Fibroblast of lung (primary cell): Measurements from ENCODE around the gene CIDEB. TPM values are rescaled to one million over a fixed set of nuclear protein-coding genes. Genes with fewer than 3 reads are reported as not detected.

ENCODE experiments used
- DNase-seq, 2 donors: peaks; one replicate each; pipeline versions ENCODE4 v3.0.0 to v3.0.0-alpha.2; 2010; ENCODE audit warnings: low read depth in 2 of 2
- H2AFZ ChIP-seq: 2 replicates; pipeline ENCODE4 v1.5.1; 2012; ENCODE audit warnings: low read length, control low read depth, inconsistent platforms
- H3K27ac ChIP-seq: 2 replicates; pipeline ENCODE4 v1.5.1; 2011; ENCODE audit warnings: low read length, control low read depth; ENCODE audit not compliant: insufficient read depth
- H3K27me3 ChIP-seq: 2 replicates; pipeline ENCODE4 v1.5.1; 2011; ENCODE audit warnings: mild to moderate bottlenecking, low read length; ENCODE audit not compliant: control insufficient read depth, insufficient read depth
- H3K36me3 ChIP-seq: 2 replicates; pipeline ENCODE4 v1.5.1; 2011; ENCODE audit warnings: low read length; ENCODE audit not compliant: control insufficient read depth, insufficient read depth
- H3K4me1 ChIP-seq: 2 replicates; pipeline ENCODE4 v1.5.1; 2011; ENCODE audit warnings: low read length; ENCODE audit not compliant: control insufficient read depth, insufficient read depth; ENCODE audit errors: extremely low read depth
- H3K4me2 ChIP-seq: 2 replicates; pipeline ENCODE4 v1.5.1; 2011; ENCODE audit warnings: low read length, control low read depth; ENCODE audit not compliant: insufficient read depth; ENCODE audit errors: extremely low read depth
- H3K4me3 ChIP-seq, 4 experiments: fragments of 200-600 bp in 1 of 4; sonication (generic) in 1 of 4; replicated peaks in 1 of 4; 2 replicates each; pipeline ENCODE4 v1.5.1; 2011 to 2016; ENCODE audit warnings: low read length in 4 of 4, low read depth in 3 of 4, mild to moderate bottlenecking in 3 of 4, control low read depth in 2 of 4, inconsistent platforms in 1 of 4, mixed read lengths in 1 of 4; ENCODE audit not compliant: insufficient read depth in 1 of 4; ENCODE audit errors: control extremely low read depth in 1 of 4
- H3K79me2 ChIP-seq: 2 replicates; pipeline ENCODE4 v1.5.1; 2012; ENCODE audit warnings: mild to moderate bottlenecking, low read length, inconsistent platforms; ENCODE audit not compliant: control insufficient read depth, insufficient read depth
- H3K9ac ChIP-seq: 2 replicates; pipeline ENCODE4 v1.5.1; 2011; ENCODE audit warnings: mild to moderate bottlenecking, low read length, control low read depth; ENCODE audit not compliant: insufficient read depth
- H3K9me3 ChIP-seq: 2 replicates; pipeline ENCODE4 v1.5.1; 2012; ENCODE audit warnings: low read depth, low read length; ENCODE audit not compliant: control insufficient read depth, insufficient read depth
- H4K20me1 ChIP-seq: 2 replicates; pipeline ENCODE4 v1.5.1; 2011; ENCODE audit warnings: low read length; ENCODE audit not compliant: control insufficient read depth, insufficient read depth; ENCODE audit errors: extremely low read depth
- EZH2 ChIP-seq: IDR thresholded peaks from 2 replicates; pipeline ENCODE4 v1.5.1; 2012; ENCODE audit warnings: low read length, control low read depth, mild to moderate bottlenecking; ENCODE audit errors: missing control alignments
- polyA plus RNA-seq, 2 donors: library from polyadenylated mRNA; depleted of rRNA in 1 of 2; stranded (reverse) in 1 of 2; unstranded in 1 of 2; fragments of >200 nt; gene quantifications; 2 replicates each; pipeline ENCODE4 v1.2.1, GENCODE V29; 2011 to 2012; ENCODE audit warnings: missing spikeins in 1 of 2
- total RNA-seq: library from RNA; depleted of rRNA; stranded (reverse); fragments of >200 nt; gene quantifications from 2 replicates; pipeline ENCODE4 v1.2.1, GENCODE V29; 2014
- TF ChIP-seq, protein P1 (sequence below), 2 donors: IDR thresholded peaks in 1 of 2; conservative IDR thresholded peaks in 1 of 2; 1 replicate in 1 of 2; 2 replicates in 1 of 2; pipeline ENCODE4 v1.5.1; 2011 to 2012; ENCODE audit warnings: low read length in 2 of 2, control low read depth in 1 of 2, inconsistent platforms in 1 of 2, low read depth in 1 of 2, mild to moderate bottlenecking in 1 of 2

Gene CIDEB
- total and polyA plus RNA-seq, 2 donors (not counting 1 experiment from before 2014, with no cell fraction given): 0.33 to 0.42 TPM

DNA sequence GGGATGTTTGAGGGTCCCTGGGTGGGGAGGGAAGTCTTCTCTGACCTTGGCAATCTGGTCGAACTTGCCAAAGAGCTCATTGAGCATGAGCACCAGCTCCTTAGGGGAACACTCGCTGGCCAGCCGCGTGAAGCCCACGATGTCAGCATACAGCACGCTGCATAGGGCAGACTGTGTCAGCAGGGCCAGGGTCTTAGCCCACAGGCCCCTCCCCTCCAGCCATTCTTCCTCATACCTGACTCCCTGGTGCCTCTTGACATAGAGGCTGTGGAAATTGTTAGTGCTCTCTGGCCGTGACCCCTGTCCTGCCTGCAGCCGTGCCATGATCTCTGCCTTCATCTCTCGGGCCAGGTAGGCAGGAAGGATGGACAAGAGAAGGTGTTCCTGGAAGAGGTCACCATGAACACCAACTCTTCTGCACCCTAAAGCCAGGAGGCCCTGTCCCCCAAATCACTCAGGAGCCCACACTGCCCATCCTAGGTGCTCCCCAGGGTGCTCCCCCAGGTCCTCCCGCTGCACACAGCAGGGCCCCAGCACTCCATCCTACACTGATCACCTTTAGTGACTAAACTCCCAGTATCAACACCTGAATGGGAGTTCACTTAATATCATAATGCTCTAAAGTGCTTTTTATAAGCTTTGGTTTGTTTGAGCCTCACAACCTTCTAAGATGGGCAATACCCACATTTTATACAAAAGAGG, 23.3 kb upstream of the CIDEB start:
- Histone ChIP-seq H3K9ac (no peak overlapping the region), H3K4me2 (no peak overlapping the region), H3K79me2 (no peaks in the 10 kb centered on the region), H3K27ac (no peak overlapping the region), H3K27me3 (peaks cover 21% of the 10 kb centered on the region), H3K4me3 (no peak overlapping the region), H2AFZ (no peak overlapping the region), H3K36me3 (no peaks in the 10 kb centered on the region), H3K4me1 (peaks cover 2% of the 10 kb centered on the region), H3K9me3 (no peaks in the 10 kb centered on the region), H4K20me1 (no peaks in the 10 kb centered on the region)
- no peak for DNase-seq
- no peak for TF ChIP-seq EZH2
- TF ChIP-seq, protein P1, sequence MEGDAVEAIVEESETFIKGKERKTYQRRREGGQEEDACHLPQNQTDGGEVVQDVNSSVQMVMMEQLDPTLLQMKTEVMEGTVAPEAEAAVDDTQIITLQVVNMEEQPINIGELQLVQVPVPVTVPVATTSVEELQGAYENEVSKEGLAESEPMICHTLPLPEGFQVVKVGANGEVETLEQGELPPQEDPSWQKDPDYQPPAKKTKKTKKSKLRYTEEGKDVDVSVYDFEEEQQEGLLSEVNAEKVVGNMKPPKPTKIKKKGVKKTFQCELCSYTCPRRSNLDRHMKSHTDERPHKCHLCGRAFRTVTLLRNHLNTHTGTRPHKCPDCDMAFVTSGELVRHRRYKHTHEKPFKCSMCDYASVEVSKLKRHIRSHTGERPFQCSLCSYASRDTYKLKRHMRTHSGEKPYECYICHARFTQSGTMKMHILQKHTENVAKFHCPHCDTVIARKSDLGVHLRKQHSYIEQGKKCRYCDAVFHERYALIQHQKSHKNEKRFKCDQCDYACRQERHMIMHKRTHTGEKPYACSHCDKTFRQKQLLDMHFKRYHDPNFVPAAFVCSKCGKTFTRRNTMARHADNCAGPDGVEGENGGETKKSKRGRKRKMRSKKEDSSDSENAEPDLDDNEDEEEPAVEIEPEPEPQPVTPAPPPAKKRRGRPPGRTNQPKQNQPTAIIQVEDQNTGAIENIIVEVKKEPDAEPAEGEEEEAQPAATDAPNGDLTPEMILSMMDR (conservative IDR thresholded peaks at IDR 0.05 in 1 of 2, IDR thresholded peaks at IDR 0.05 in 1 of 2; ENCODE audit: low read depth in 1 of 2, low read length in 2 of 2): no peak

DNA sequence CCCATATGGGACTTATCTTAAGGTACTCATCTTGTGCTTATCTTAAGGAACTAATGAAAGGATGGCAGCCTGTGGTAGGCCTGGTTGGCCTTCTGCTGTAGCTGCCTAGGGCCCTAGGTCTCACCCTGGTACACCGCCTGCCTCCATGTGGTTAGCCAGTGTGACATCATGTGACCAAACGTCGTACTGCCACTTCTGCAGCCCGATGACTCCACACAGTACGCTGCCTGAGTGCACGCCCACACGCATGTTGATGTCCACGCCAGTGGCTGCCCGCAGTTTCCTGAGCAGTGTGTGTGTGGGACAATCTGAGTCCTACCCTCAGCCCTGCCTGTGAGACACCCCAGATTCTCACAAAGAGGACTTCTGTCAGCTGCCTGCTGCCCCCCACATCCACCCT, 22.0 kb upstream of the CIDEB start:
- no peak overlapping the region for H2AFZ ChIP-seq

DNA sequence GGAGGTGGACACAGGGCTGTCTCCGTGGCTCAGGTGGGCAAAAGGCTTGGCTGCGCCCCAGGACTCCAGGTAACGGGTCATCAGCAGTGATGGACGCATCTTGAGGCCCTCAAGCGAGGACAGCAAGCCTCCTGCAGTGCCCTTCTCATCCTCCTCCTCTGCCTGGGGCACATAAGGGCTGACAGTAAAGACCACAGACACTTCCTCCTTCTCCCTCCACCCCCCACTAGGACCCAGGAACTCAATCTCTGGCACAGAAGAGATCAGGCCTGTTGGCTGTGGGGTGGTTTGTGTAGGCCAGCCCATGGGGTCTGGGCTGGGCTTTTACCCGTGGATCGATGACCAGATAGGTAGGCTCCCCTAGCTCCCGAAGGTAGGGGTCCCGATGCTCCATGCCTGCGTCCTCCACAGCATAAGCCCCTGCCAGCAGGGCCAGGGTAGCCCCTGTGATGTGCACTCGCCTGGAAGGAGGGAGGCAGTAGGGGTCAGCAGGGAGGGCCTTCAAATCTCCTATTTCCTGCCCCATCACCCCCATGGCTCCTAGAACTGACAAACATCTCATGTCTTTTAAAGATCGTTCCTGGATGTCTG, 21.4 kb upstream of the CIDEB start:
- no peaks in the 10 kb centered on the region for H3K9me3 ChIP-seq
- H3K27me3 ChIP-seq: peaks cover 7% of the 10 kb centered on the region
- H3K79me2 ChIP-seq: no peaks in the 10 kb centered on the region
- no peak overlapping the region for H3K27ac ChIP-seq
- H3K4me3 ChIP-seq: no peak overlapping the region
- no peaks in the 10 kb centered on the region for H4K20me1 ChIP-seq
- no peak overlapping the region for H3K9ac ChIP-seq
- H3K36me3 ChIP-seq: no peaks in the 10 kb centered on the region
- H3K4me1 ChIP-seq: no peaks in the 10 kb centered on the region
- no peak overlapping the region for H3K4me2 ChIP-seq
- TF ChIP-seq, protein P1 (conservative IDR thresholded peaks at IDR 0.05 in 1 of 2, IDR thresholded peaks at IDR 0.05 in 1 of 2; ENCODE audit: low read depth in 1 of 2, low read length in 2 of 2): no peak
- TF ChIP-seq EZH2: no peak
- DNase-seq: no peak
- no peak overlapping the region for H2AFZ ChIP-seq

More for the DNA sequence above, 22.0 kb upstream of the CIDEB start:
- H3K9me3 ChIP-seq: no peaks in the 10 kb centered on the region
- peaks cover 11% of the 10 kb centered on the region for H3K27me3 ChIP-seq
- H3K4me1 ChIP-seq: no peaks in the 10 kb centered on the region
- H3K79me2 ChIP-seq: no peaks in the 10 kb centered on the region
- no peak overlapping the region for H3K4me3 ChIP-seq
- no peak overlapping the region for H3K4me2 ChIP-seq
- TF ChIP-seq, protein P1 (conservative IDR thresholded peaks at IDR 0.05 in 1 of 2, IDR thresholded peaks at IDR 0.05 in 1 of 2; ENCODE audit: low read depth in 1 of 2, low read length in 2 of 2): no peak
- no peak for TF ChIP-seq EZH2
- no peak for DNase-seq
- H3K36me3 ChIP-seq: no peaks in the 10 kb centered on the region
- no peaks in the 10 kb centered on the region for H4K20me1 ChIP-seq
- H3K27ac ChIP-seq: no peak overlapping the region
- H3K9ac ChIP-seq: no peak overlapping the region
